Liver (tissue), 3 donors: ENCODE measurements around the gene TPX2.

Source experiments
- EGR1 ChIP-seq, 2 donors: IDR thresholded peaks; 2 replicates each; pipeline ENCODE4 v1.6.1; 2016 to 2018; ENCODE audit warnings: antibody characterized with exemption in 2 of 2, low read depth in 2 of 2
- FOXA1 ChIP-seq: IDR thresholded peaks from 2 replicates; pipeline ENCODE4 v1.6.1; 2016; ENCODE audit warnings: antibody characterized with exemption
- HNF4G ChIP-seq: IDR thresholded peaks from 2 replicates; pipeline ENCODE4 v1.6.1; 2016; ENCODE audit warnings: antibody characterized with exemption
- JUND ChIP-seq, 2 donors: IDR thresholded peaks; 2 replicates each; pipeline ENCODE4 v1.6.1; 2016; ENCODE audit warnings: antibody characterized with exemption in 2 of 2
- RAD21 ChIP-seq, 2 donors: IDR thresholded peaks; 2 replicates each; pipeline ENCODE4 v1.6.1; 2016; ENCODE audit warnings: antibody characterized with exemption in 2 of 2, mild to moderate bottlenecking in 2 of 2
- YY1 ChIP-seq: IDR thresholded peaks from 2 replicates; pipeline ENCODE4 v1.6.1; 2016; ENCODE audit warnings: antibody characterized with exemption, mild to moderate bottlenecking
- TF ChIP-seq, protein P1 (sequence below): fragments of 150-350 bp; IDR thresholded peaks from 2 replicates; pipeline ENCODE4 v1.5.1; 2017; ENCODE audit warnings: improper control_type of control experiment, low read depth, low read length; ENCODE audit not compliant: missing input control
- TF ChIP-seq, protein P2 (sequence below): IDR thresholded peaks from 2 replicates; pipeline ENCODE4 v1.6.1; 2016; ENCODE audit warnings: antibody characterized with exemption, mild to moderate bottlenecking
- TF ChIP-seq, protein P3 (sequence below): IDR thresholded peaks from 2 replicates; pipeline ENCODE4 v1.6.1; 2016; ENCODE audit warnings: antibody characterized with exemption
- TF ChIP-seq, protein P4 (sequence below): IDR thresholded peaks from 2 replicates; pipeline ENCODE4 v1.6.1; 2016; ENCODE audit warnings: antibody characterized with exemption
- TF ChIP-seq, protein P5 (sequence below): IDR thresholded peaks from 2 replicates; pipeline ENCODE4 v1.6.1; 2016; ENCODE audit warnings: antibody characterized with exemption
- donor health status: healthy.
- donor health status: healthy.

GRCh38 chr20:31835977-31836852, 97.1 kb downstream of the TPX2 start:
- TF ChIP-seq, protein P1, sequence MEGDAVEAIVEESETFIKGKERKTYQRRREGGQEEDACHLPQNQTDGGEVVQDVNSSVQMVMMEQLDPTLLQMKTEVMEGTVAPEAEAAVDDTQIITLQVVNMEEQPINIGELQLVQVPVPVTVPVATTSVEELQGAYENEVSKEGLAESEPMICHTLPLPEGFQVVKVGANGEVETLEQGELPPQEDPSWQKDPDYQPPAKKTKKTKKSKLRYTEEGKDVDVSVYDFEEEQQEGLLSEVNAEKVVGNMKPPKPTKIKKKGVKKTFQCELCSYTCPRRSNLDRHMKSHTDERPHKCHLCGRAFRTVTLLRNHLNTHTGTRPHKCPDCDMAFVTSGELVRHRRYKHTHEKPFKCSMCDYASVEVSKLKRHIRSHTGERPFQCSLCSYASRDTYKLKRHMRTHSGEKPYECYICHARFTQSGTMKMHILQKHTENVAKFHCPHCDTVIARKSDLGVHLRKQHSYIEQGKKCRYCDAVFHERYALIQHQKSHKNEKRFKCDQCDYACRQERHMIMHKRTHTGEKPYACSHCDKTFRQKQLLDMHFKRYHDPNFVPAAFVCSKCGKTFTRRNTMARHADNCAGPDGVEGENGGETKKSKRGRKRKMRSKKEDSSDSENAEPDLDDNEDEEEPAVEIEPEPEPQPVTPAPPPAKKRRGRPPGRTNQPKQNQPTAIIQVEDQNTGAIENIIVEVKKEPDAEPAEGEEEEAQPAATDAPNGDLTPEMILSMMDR: no peak
- no peak for TF ChIP-seq RAD21 (IDR thresholded peaks at IDR 0.05)
- TF ChIP-seq, protein P2, sequence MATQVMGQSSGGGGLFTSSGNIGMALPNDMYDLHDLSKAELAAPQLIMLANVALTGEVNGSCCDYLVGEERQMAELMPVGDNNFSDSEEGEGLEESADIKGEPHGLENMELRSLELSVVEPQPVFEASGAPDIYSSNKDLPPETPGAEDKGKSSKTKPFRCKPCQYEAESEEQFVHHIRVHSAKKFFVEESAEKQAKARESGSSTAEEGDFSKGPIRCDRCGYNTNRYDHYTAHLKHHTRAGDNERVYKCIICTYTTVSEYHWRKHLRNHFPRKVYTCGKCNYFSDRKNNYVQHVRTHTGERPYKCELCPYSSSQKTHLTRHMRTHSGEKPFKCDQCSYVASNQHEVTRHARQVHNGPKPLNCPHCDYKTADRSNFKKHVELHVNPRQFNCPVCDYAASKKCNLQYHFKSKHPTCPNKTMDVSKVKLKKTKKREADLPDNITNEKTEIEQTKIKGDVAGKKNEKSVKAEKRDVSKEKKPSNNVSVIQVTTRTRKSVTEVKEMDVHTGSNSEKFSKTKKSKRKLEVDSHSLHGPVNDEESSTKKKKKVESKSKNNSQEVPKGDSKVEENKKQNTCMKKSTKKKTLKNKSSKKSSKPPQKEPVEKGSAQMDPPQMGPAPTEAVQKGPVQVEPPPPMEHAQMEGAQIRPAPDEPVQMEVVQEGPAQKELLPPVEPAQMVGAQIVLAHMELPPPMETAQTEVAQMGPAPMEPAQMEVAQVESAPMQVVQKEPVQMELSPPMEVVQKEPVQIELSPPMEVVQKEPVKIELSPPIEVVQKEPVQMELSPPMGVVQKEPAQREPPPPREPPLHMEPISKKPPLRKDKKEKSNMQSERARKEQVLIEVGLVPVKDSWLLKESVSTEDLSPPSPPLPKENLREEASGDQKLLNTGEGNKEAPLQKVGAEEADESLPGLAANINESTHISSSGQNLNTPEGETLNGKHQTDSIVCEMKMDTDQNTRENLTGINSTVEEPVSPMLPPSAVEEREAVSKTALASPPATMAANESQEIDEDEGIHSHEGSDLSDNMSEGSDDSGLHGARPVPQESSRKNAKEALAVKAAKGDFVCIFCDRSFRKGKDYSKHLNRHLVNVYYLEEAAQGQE: no peak
- TF ChIP-seq FOXA1: no peak
- TF ChIP-seq, protein P3, sequence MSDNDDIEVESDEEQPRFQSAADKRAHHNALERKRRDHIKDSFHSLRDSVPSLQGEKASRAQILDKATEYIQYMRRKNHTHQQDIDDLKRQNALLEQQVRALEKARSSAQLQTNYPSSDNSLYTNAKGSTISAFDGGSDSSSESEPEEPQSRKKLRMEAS: no peak
- TF ChIP-seq, protein P4, sequence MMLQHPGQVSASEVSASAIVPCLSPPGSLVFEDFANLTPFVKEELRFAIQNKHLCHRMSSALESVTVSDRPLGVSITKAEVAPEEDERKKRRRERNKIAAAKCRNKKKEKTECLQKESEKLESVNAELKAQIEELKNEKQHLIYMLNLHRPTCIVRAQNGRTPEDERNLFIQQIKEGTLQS: no peak
- TF ChIP-seq HNF4G: no peak
- TF ChIP-seq, protein P5, sequence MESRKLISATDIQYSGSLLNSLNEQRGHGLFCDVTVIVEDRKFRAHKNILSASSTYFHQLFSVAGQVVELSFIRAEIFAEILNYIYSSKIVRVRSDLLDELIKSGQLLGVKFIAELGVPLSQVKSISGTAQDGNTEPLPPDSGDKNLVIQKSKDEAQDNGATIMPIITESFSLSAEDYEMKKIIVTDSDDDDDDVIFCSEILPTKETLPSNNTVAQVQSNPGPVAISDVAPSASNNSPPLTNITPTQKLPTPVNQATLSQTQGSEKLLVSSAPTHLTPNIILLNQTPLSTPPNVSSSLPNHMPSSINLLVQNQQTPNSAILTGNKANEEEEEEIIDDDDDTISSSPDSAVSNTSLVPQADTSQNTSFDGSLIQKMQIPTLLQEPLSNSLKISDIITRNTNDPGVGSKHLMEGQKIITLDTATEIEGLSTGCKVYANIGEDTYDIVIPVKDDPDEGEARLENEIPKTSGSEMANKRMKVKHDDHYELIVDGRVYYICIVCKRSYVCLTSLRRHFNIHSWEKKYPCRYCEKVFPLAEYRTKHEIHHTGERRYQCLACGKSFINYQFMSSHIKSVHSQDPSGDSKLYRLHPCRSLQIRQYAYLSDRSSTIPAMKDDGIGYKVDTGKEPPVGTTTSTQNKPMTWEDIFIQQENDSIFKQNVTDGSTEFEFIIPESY: no peak
- TF ChIP-seq EGR1 (IDR thresholded peaks at IDR 0.05; ENCODE audit: low read depth in 2 of 2): no peak
- TF ChIP-seq YY1: no peak
- TF ChIP-seq JUND (IDR thresholded peaks at IDR 0.05): peak; percentile 26 to 84
